Neural cell (in vitro differentiated cells): ENCODE results near the gene CCDC7.

Experiments used
- EP300 ChIP-seq: fragments of 450-650 bp; conservative IDR thresholded peaks from 2 replicates; pipeline ENCODE4 v1.6.1; 2014; ENCODE audit warnings: antibody characterized with exemption, mild to moderate bottlenecking, moderate library complexity; ENCODE audit not compliant: poor library complexity, severe bottlenecking
- EZH2 ChIP-seq: fragments of 200-600, 300-800 bp; shearing (Covaris generic), sonication (generic); IDR thresholded peaks from 2 replicates; pipeline ENCODE4 v1.6.1; 2014; ENCODE audit warnings: antibody characterized with exemption, low read length, borderline replicate concordance, mild to moderate bottlenecking; ENCODE audit not compliant: insufficient read depth, poor library complexity, severe bottlenecking
- POLR2AphosphoS5 ChIP-seq: IDR thresholded peaks from 2 replicates; pipeline ENCODE4 v1.6.1; 2012
- TF ChIP-seq, protein P1 (sequence below): fragments of 450-650 bp; IDR thresholded peaks from 2 replicates; pipeline ENCODE4 v1.5.1; 2014; ENCODE audit warnings: antibody characterized with exemption, mild to moderate bottlenecking, moderate library complexity; ENCODE audit not compliant: poor library complexity, severe bottlenecking
- TF ChIP-seq, protein P2 (sequence below): IDR thresholded peaks from 2 replicates; pipeline ENCODE4 v1.6.1; 2012; ENCODE audit warnings: borderline replicate concordance

DNA sequence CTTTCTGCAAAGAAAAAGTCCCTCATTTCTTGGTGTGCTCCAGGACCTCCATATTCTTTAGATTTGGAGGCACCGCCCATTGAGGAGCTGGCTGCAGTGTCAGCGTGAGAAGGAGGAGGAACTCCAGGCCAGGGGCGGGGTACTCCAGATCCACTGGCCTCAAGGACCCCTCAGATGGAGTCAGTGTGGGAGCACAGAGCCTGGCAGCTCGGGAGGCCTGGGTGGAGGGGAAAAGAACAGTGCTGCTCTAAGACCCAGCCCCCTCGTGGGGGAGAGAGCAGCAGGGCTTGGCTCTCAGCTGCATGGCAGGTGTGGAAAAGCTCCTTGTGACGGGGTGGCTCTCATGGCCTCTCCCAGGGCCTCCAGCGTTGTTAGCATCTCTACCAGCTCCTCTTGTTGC, 441.5 kb downstream of the CCDC7 start:
- TF ChIP-seq, protein P1, sequence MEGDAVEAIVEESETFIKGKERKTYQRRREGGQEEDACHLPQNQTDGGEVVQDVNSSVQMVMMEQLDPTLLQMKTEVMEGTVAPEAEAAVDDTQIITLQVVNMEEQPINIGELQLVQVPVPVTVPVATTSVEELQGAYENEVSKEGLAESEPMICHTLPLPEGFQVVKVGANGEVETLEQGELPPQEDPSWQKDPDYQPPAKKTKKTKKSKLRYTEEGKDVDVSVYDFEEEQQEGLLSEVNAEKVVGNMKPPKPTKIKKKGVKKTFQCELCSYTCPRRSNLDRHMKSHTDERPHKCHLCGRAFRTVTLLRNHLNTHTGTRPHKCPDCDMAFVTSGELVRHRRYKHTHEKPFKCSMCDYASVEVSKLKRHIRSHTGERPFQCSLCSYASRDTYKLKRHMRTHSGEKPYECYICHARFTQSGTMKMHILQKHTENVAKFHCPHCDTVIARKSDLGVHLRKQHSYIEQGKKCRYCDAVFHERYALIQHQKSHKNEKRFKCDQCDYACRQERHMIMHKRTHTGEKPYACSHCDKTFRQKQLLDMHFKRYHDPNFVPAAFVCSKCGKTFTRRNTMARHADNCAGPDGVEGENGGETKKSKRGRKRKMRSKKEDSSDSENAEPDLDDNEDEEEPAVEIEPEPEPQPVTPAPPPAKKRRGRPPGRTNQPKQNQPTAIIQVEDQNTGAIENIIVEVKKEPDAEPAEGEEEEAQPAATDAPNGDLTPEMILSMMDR, result no peak
- TF ChIP-seq EZH2, result no peak
- no peak for TF ChIP-seq POLR2AphosphoS5
- TF ChIP-seq, protein P2, sequence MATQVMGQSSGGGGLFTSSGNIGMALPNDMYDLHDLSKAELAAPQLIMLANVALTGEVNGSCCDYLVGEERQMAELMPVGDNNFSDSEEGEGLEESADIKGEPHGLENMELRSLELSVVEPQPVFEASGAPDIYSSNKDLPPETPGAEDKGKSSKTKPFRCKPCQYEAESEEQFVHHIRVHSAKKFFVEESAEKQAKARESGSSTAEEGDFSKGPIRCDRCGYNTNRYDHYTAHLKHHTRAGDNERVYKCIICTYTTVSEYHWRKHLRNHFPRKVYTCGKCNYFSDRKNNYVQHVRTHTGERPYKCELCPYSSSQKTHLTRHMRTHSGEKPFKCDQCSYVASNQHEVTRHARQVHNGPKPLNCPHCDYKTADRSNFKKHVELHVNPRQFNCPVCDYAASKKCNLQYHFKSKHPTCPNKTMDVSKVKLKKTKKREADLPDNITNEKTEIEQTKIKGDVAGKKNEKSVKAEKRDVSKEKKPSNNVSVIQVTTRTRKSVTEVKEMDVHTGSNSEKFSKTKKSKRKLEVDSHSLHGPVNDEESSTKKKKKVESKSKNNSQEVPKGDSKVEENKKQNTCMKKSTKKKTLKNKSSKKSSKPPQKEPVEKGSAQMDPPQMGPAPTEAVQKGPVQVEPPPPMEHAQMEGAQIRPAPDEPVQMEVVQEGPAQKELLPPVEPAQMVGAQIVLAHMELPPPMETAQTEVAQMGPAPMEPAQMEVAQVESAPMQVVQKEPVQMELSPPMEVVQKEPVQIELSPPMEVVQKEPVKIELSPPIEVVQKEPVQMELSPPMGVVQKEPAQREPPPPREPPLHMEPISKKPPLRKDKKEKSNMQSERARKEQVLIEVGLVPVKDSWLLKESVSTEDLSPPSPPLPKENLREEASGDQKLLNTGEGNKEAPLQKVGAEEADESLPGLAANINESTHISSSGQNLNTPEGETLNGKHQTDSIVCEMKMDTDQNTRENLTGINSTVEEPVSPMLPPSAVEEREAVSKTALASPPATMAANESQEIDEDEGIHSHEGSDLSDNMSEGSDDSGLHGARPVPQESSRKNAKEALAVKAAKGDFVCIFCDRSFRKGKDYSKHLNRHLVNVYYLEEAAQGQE, result no peak
- TF ChIP-seq EP300, result no peak
